MM.1S (cell line): ENCODE measurements around the gene UBXN1.
A peak's percentile ranks its signal among the peaks of the same experiment; 100 is the strongest.

Experiments
- DNase-seq: peaks from one replicate; pipeline ENCODE4 v3.0.0-alpha.2; 2015
- H2AFZ ChIP-seq: fragments of 300-600 bp; sonication (generic); 2 replicates; pipeline ENCODE4 v1.6.0; 2016; ENCODE audit warnings: antibody characterized with exemption, low read length
- H3F3A ChIP-seq: fragments of 300-600 bp; sonication (generic); 2 replicates; pipeline ENCODE4 v1.6.1; 2016; ENCODE audit warnings: mild to moderate bottlenecking, antibody characterized with exemption, low read length, moderate library complexity, mixed read lengths; ENCODE audit not compliant: insufficient read depth
- H3K27ac ChIP-seq: fragments of 300-600 bp; sonication (generic); 2 replicates; pipeline ENCODE4 v1.5.1; 2016; ENCODE audit warnings: mild to moderate bottlenecking, low read length
- H3K27me3 ChIP-seq: fragments of 300-600 bp; sonication (generic); replicated peaks from 2 replicates; pipeline ENCODE4 v1.6.0; 2016; ENCODE audit warnings: low read length; ENCODE audit not compliant: insufficient read depth
- H3K36me3 ChIP-seq: fragments of 300-600 bp; sonication (generic); replicated peaks from 2 replicates; pipeline ENCODE4 v1.6.1; 2016; ENCODE audit warnings: mild to moderate bottlenecking, low read length, mixed read lengths; ENCODE audit not compliant: insufficient read depth
- H3K4me1 ChIP-seq: fragments of 300-600 bp; sonication (generic); 2 replicates; pipeline ENCODE4 v1.6.1; 2016; ENCODE audit warnings: low read length, mixed read lengths
- H3K4me2 ChIP-seq: fragments of 300-600 bp; sonication (generic); 2 replicates; pipeline ENCODE4 v1.6.0; 2016; ENCODE audit warnings: low read depth, low read length
- H3K4me3 ChIP-seq: fragments of 300-600 bp; sonication (generic); 2 replicates; pipeline ENCODE4 v1.5.1; 2016; ENCODE audit warnings: low read length, mixed read lengths
- H3K79me2 ChIP-seq: fragments of 300-600 bp; sonication (generic); 2 replicates; pipeline ENCODE4 v1.6.1; 2016; ENCODE audit warnings: mixed run types, low read length, mixed read lengths
- H3K9ac ChIP-seq: fragments of 300-600 bp; sonication (generic); 2 replicates; pipeline ENCODE4 v1.6.1; 2016; ENCODE audit warnings: low read length, mixed read lengths
- H3K9me2 ChIP-seq: fragments of 300-600 bp; sonication (generic); replicated peaks from 2 replicates; pipeline ENCODE4 v1.6.1; 2016; ENCODE audit warnings: mild to moderate bottlenecking, low read length, mixed read lengths; ENCODE audit not compliant: insufficient read depth
- H3K9me3 ChIP-seq: fragments of 300-600 bp; sonication (generic); replicated peaks from 2 replicates; pipeline ENCODE4 v1.6.1; 2016; ENCODE audit warnings: mild to moderate bottlenecking, low read length, mixed read lengths; ENCODE audit not compliant: insufficient read depth
- H4K20me1 ChIP-seq: fragments of 300-600 bp; sonication (generic); 2 replicates; pipeline ENCODE4 v1.6.1; 2016; ENCODE audit warnings: mild to moderate bottlenecking, low read length, moderate library complexity, mixed read lengths; ENCODE audit not compliant: insufficient read depth
- CTCF ChIP-seq: fragments of 300-600 bp; sonication (generic); IDR thresholded peaks from 2 replicates; pipeline ENCODE4 v1.5.1; 2016; ENCODE audit warnings: antibody characterized with exemption, low read length, mixed read lengths
- EZH2 ChIP-seq: fragments of 300-600 bp; sonication (generic); optimal IDR thresholded peaks from 2 replicates; pipeline ENCODE3; 2017; ENCODE audit warnings: low read depth, mild to moderate bottlenecking, antibody characterized with exemption, low read length, mixed read lengths
- EZH2phosphoT487 ChIP-seq: fragments of 300-600 bp; sonication (generic); IDR thresholded peaks from 2 replicates; pipeline ENCODE4 v1.6.1; 2018; ENCODE audit warnings: antibody characterized with exemption, low read length

UBXN1 gene

GRCh38 chr11:62678770-62679696, at the start of gene UBXN1:
TSS of gene UBXN1 (minus strand) at chr11:62679073. CDS start at chr11:62678923, 150 bp downstream.
- Histone ChIP-seq H3K27ac (peak within 1 kb of the TSS; percentile 47; the same call in 1 of the 2 replicates), H4K20me1 (no peaks in the 10 kb centered on the region), H3F3A (peaks cover 10% of the 10 kb centered on the region; the same call in 1 of the 2 replicates), H3K36me3 (no peaks in the 10 kb centered on the region; the same call in none of the 2 replicates), H3K4me1 (peaks cover 10% of the 10 kb centered on the region; the same call in 1 of the 2 replicates), H3K9me3 (no peaks in the 10 kb centered on the region), H3K4me3 (peak within 1 kb of the TSS; percentile 98), H3K27me3 (no peaks in the 10 kb centered on the region), H2AFZ (peak within 1 kb of the TSS; percentile 97), H3K9me2 (no peaks in the 10 kb centered on the region), H3K9ac (peak within 1 kb of the TSS; percentile 90), H3K79me2 (peaks cover 38% of the 10 kb centered on the region), H3K4me2 (peak within 1 kb of the TSS; percentile 93)
- DNase-seq = peak; percentile 87
- no peak for TF ChIP-seq EZH2

GRCh38 chr11:62728171-62728988, 49.5 kb upstream of the UBXN1 start, which contains the start of gene TTC9C:
TSS of gene TTC9C (plus strand) at chr11:62728486. CDS start at chr11:62728849, 363 bp downstream.
- peak within 1 kb of the TSS; percentile 65 for H3K4me2 ChIP-seq
- H3K9me3 ChIP-seq = no peaks in the 10 kb centered on the region
- H3K4me3 ChIP-seq = peak within 1 kb of the TSS; percentile 93
- TF ChIP-seq CTCF = no peak
- no peaks in the 10 kb centered on the region for H3K9me2 ChIP-seq
- H3K27me3 ChIP-seq = no peaks in the 10 kb centered on the region
- H3K79me2 ChIP-seq = peaks cover 79% of the 10 kb centered on the region
- peak; percentile 88 for DNase-seq
- peaks cover 12% of the 10 kb centered on the region for H3K36me3 ChIP-seq
- H3F3A ChIP-seq = peaks cover 25% of the 10 kb centered on the region
- H3K4me1 ChIP-seq = peaks cover 14% of the 10 kb centered on the region
- H4K20me1 ChIP-seq = peaks cover 10% of the 10 kb centered on the region; the same call in 1 of the 2 replicates
- peak within 1 kb of the TSS; percentile 92 for H3K27ac ChIP-seq
- H3K9ac ChIP-seq = peak within 1 kb of the TSS; percentile 92
- peak within 1 kb of the TSS; percentile 87 for H2AFZ ChIP-seq

GRCh38 chr11:62727872-62728170, 48.9 kb upstream of the UBXN1 start:
- Histone ChIP-seq H2AFZ (peak overlapping the region; percentile 87), H3K27me3 (no peaks in the 10 kb centered on the region), H3K9me2 (no peaks in the 10 kb centered on the region), H3K79me2 (peaks cover 79% of the 10 kb centered on the region), H3K4me2 (peak overlapping the region; percentile 65), H3K4me1 (peaks cover 14% of the 10 kb centered on the region), H3K9me3 (no peaks in the 10 kb centered on the region), H3K27ac (peak overlapping the region; percentile 92), H4K20me1 (peaks cover 10% of the 10 kb centered on the region; the same call in 1 of the 2 replicates), H3F3A (peaks cover 25% of the 10 kb centered on the region), H3K4me3 (peak overlapping the region; percentile 93), H3K9ac (peak overlapping the region; percentile 92), H3K36me3 (peaks cover 14% of the 10 kb centered on the region)
- peak; percentile 98 for DNase-seq
- TF ChIP-seq CTCF = no peak
- no peak for TF ChIP-seq EZH2phosphoT487
- TF ChIP-seq EZH2 = no peak
